ENCODE data around the gene GKAP1.
A peak's percentile ranks its signal among the peaks of the same experiment; 100 is the strongest.
"Not testable (repeated sequence)": the region's sequence is repeated elsewhere in the genome, so short reads cannot be mapped to it uniquely, and the experiment has no call there.

Gene GKAP1

GRCh38 chr9:83728591-83729368, 88.8 kb downstream of the GKAP1 start:
- not testable (repeated sequence) for DNase-seq

GRCh38 chr9:83724436-83724835, 93.1 kb downstream of the GKAP1 start:
- no peak for DNase-seq

GRCh38 chr9:83722726-83723495, 94.7 kb downstream of the GKAP1 start:
- no peak for DNase-seq

GRCh38 chr9:83721509-83721908, 96.1 kb downstream of the GKAP1 start:
- no peak for DNase-seq

- no peak for DNase-seq
Measured at GRCh38 chr9:83715794-83716193, 101.8 kb downstream of the GKAP1 start.

GRCh38 chr9:83715221-83715620, 102.3 kb downstream of the GKAP1 start:
- DNase-seq, result no peak

GRCh38 chr9:83714329-83714728, 103.2 kb downstream of the GKAP1 start:
- no peak for DNase-seq

- DNase-seq, result peak; percentile 52 to 66
Measured at GRCh38 chr9:83708515-83709158, 108.9 kb downstream of the GKAP1 start.

- DNase-seq, result peak; percentile 90 to 93
Measured at GRCh38 chr9:83707768-83708514, 109.6 kb downstream of the GKAP1 start, which contains the start of gene UBQLN1. TSS of gene UBQLN1 (minus strand) at chr9:83707958. CDS start at chr9:83707679, 279 bp downstream.

GRCh38 chr9:83707518-83707767, 110.1 kb downstream of the GKAP1 start:
- DNase-seq, result peak; percentile 78 to 80

- peak; percentile 66 to 75 for DNase-seq
Measured at GRCh38 chr9:83706676-83707517, 110.7 kb downstream of the GKAP1 start.

GRCh38 chr9:83705219-83705651, 112.3 kb downstream of the GKAP1 start:
- DNase-seq, result peak; percentile 23 to 35

GRCh38 chr9:83701769-83702168, 115.8 kb downstream of the GKAP1 start:
- no peak for DNase-seq

GRCh38 chr9:83701286-83701685, 116.3 kb downstream of the GKAP1 start:
- DNase-seq, result no peak

GRCh38 chr9:83699615-83700014, 118.0 kb downstream of the GKAP1 start:
- DNase-seq, result no peak

- DNase-seq, result peak; percentile 7 to 15
Measured at GRCh38 chr9:83698976-83699585, 118.5 kb downstream of the GKAP1 start.

GRCh38 chr9:83691492-83691891, 126.1 kb downstream of the GKAP1 start:
- no peak for DNase-seq

Measured in activated CD4-positive, alpha-beta T cell treated with anti-CD3 and anti-CD28 coated beads, Interleukin-2, amount 50 U/mL, for 48 hours (primary cell).